SK-N-MC (cell line): ENCODE data around the gene PELI1.

Experiments used
- EZH2 ChIP-seq: fragments of 200-600 bp; sonication (generic); IDR thresholded peaks from one replicate; pipeline ENCODE4 v1.6.1; 2017; ENCODE audit warnings: antibody characterized with exemption
- FOXP2 ChIP-seq: optimal IDR thresholded peaks from 2 replicates; pipeline ENCODE3; 2011; ENCODE audit warnings: mild to moderate bottlenecking, moderate library complexity; ENCODE audit not compliant: insufficient read depth; ENCODE audit errors: extremely low read length, control extremely low read depth

DNA sequence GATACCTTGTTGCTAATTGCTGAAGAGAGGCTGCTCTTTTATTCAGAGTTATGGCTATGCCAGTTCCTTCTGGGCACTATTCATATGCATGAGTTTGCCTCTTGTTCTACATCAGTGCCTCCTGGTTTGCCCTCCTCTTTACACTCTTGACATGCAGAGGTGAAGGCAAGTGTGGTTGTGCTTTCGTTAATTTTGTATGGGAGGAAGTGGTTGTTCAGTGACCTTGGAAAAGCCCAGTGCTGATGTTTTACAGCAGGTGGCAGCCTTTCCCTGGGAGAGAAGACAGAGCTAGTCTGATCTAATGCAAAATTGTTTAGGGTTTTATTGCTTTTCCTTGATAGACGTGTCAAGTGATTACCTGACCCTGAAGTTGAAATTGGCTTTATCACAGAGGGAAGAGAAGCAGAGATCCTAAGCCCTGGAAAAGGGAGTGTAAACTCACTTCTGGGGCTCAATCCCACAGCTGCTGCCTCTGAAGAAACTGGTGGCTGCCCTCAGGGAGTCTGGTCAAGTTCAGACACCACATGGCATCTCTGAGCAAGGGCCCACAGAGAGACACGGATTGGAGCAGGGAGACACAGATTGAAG, 94.5 kb downstream of the PELI1 start:
- TF ChIP-seq EZH2 (no peak), FOXP2 (no peak)
